HEK293 (cell line): ENCODE measurements around the gene POU5F1.

Experiments
- CTCF ChIA-PET: fragments of 350-600 bp; formaldehyde crosslinking; extraction: SDS; loops from one replicate; lab custom pipeline; 2021; ENCODE audit warnings: antibody characterized with exemption; lab: Yijun Ruan, JAX
- POLR2A ChIA-PET: fragments of 300-600 bp; formaldehyde crosslinking; extraction: SDS; loops from one replicate; lab custom pipeline; 2020; ENCODE audit warnings: antibody characterized with exemption, inconsistent platforms; lab: Yijun Ruan, JAX
- H3K27ac ChIP-seq: fragments of 200-500 bp; sonication (Bioruptor generic); 2 replicates; pipeline ENCODE4 v1.5.1; 2014; ENCODE audit warnings: low read depth, low read length, control low read depth, inconsistent platforms; ENCODE audit errors: extremely low read depth
- H3K36me3 ChIP-seq, 2 experiments: fragments of 200-500 bp in 1 of 2; sonication (Bioruptor generic) in 1 of 2; 1 replicate in 1 of 2; 2 replicates in 1 of 2; pipeline ENCODE4 v1.5.1; 2014 to 2017; ENCODE audit warnings: inconsistent platforms in 2 of 2, low read length in 2 of 2; ENCODE audit not compliant: control insufficient read depth in 2 of 2, insufficient read depth in 1 of 2
- H3K4me1 ChIP-seq: fragments of 200-500 bp; sonication (Bioruptor generic); 2 replicates; pipeline ENCODE4 v1.5.1; 2014; ENCODE audit warnings: mild to moderate bottlenecking, low read length, inconsistent platforms; ENCODE audit not compliant: control insufficient read depth, insufficient read depth
- H3K4me3 ChIP-seq: 2 replicates; pipeline ENCODE4 v1.5.1; 2011; ENCODE audit warnings: low read depth, mild to moderate bottlenecking, control low read depth, low read length, moderate library complexity
- H3K9me3 ChIP-seq: fragments of 200-500 bp; sonication (Bioruptor generic); 2 replicates; pipeline ENCODE4 v1.5.1; 2014; ENCODE audit warnings: low read depth, low read length, inconsistent platforms; ENCODE audit not compliant: control insufficient read depth, insufficient read depth
- EGR2 ChIP-seq: fragments of 450-650 bp; formaldehyde crosslinking; IDR thresholded peaks from 2 replicates; pipeline ENCODE4 v1.5.1; 2016; ENCODE audit warnings: low read depth, missing biosample characterization, missing genetic modification characterization
- KLF8 ChIP-seq: fragments of 450-650 bp; formaldehyde crosslinking; IDR thresholded peaks from 2 replicates; pipeline ENCODE4 v1.5.1; 2016; ENCODE audit warnings: missing biosample characterization, missing genetic modification characterization
- SCRT2 ChIP-seq: fragments of 450-650 bp; formaldehyde crosslinking; IDR thresholded peaks from 2 replicates; pipeline ENCODE4 v1.5.1; 2016; ENCODE audit warnings: missing biosample characterization, missing genetic modification characterization
- WT1 ChIP-seq: fragments of 450-650 bp; formaldehyde crosslinking; IDR thresholded peaks from 2 replicates; pipeline ENCODE4 v1.5.1; 2016; ENCODE audit warnings: missing biosample characterization, missing genetic modification characterization
- ZFHX2 ChIP-seq: fragments of 450-650 bp; formaldehyde crosslinking; conservative IDR thresholded peaks from 2 replicates; pipeline ENCODE4 v1.5.1; 2016; ENCODE audit warnings: missing biosample characterization, missing genetic modification characterization
- ZNF341 ChIP-seq: fragments of 450-650 bp; formaldehyde crosslinking; IDR thresholded peaks from 2 replicates; pipeline ENCODE4; 2016; ENCODE audit warnings: low read depth, missing biosample characterization, missing genetic modification characterization
- ZNF350 ChIP-seq: fragments of 450-650 bp; formaldehyde crosslinking; IDR thresholded peaks from 2 replicates; pipeline ENCODE4 v1.5.0; 2017; ENCODE audit warnings: missing biosample characterization, mild to moderate bottlenecking, missing genetic modification characterization
- ZNF501 ChIP-seq: fragments of 450-650 bp; formaldehyde crosslinking; IDR thresholded peaks from 2 replicates; pipeline ENCODE4 v1.5.1; 2016; ENCODE audit warnings: missing biosample characterization, missing genetic modification characterization
- ZNF555 ChIP-seq: fragments of 450-650 bp; formaldehyde crosslinking; conservative IDR thresholded peaks from 2 replicates; pipeline ENCODE4 v1.5.1; 2017; ENCODE audit warnings: missing biosample characterization, mild to moderate bottlenecking, missing genetic modification characterization, inconsistent platforms
- ZNF571 ChIP-seq: fragments of 450-650 bp; formaldehyde crosslinking; IDR thresholded peaks from 2 replicates; pipeline ENCODE4 v1.5.0; 2017; ENCODE audit warnings: missing biosample characterization, missing genetic modification characterization
- ZNF747 ChIP-seq: fragments of 450-650 bp; formaldehyde crosslinking; IDR thresholded peaks from 2 replicates; pipeline ENCODE4 v1.5.1; 2016; ENCODE audit warnings: missing biosample characterization, missing genetic modification characterization
- TF ChIP-seq, protein P1 (sequence below): fragments of 450-650 bp; formaldehyde crosslinking; IDR thresholded peaks from 2 replicates; pipeline ENCODE4 v1.5.1; 2016; ENCODE audit warnings: missing biosample characterization, missing genetic modification characterization, low read depth
- TF ChIP-seq, protein P2 (sequence below): fragments of 450-650 bp; formaldehyde crosslinking; IDR thresholded peaks from 2 replicates; pipeline ENCODE4 v1.5.1; 2016; ENCODE audit warnings: missing biosample characterization, missing genetic modification characterization
- TF ChIP-seq, protein P3 (sequence below): fragments of 450-650 bp; formaldehyde crosslinking; IDR thresholded peaks from 2 replicates; pipeline ENCODE4 v1.5.1; 2016; ENCODE audit warnings: missing biosample characterization, missing genetic modification characterization

The POU5F1 gene

DNA sequence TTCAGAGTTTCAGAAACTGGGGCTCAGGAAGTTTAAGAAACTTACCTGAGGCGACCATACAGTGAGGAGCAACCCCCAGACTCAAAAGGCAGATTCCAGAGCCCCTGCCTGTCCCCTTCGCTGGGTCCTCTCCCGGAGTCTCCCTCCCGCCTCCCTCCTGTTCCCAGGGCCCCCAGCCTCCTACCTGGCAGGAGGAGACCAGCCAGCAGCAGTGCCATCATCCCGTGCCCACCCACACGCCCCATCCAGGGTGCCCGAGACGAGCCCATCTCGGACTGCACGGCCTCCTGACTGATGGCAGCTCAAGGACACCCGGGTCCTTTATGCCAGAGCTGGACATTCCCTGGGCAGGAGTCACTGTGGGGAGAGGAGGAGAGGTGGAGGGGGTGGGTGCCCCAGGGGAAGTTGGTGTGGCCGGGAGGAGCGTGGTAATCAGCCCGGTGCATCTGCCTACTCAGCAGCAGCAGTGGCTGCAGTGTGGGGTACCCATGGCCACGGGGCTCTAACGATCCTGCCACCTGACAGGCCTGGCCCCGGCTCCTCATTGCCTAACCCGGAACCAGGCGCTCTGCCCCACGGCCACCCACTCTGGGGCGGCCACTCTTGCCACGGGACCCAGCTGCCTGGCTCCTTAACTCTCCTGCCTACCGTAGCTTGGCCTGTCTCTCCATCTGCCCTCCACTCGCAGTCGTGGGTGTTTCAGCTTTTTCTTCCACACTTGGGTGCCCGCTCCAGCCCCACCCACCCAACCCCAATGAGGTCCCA, 50.1 kb downstream of the POU5F1 start, which contains the start of gene CDSN:
TSS of gene CDSN (minus strand) at position 296 of the 765 bp plus-strand sequence. CDS start at position 269, 27 bp downstream.
- TF ChIP-seq, protein P1, sequence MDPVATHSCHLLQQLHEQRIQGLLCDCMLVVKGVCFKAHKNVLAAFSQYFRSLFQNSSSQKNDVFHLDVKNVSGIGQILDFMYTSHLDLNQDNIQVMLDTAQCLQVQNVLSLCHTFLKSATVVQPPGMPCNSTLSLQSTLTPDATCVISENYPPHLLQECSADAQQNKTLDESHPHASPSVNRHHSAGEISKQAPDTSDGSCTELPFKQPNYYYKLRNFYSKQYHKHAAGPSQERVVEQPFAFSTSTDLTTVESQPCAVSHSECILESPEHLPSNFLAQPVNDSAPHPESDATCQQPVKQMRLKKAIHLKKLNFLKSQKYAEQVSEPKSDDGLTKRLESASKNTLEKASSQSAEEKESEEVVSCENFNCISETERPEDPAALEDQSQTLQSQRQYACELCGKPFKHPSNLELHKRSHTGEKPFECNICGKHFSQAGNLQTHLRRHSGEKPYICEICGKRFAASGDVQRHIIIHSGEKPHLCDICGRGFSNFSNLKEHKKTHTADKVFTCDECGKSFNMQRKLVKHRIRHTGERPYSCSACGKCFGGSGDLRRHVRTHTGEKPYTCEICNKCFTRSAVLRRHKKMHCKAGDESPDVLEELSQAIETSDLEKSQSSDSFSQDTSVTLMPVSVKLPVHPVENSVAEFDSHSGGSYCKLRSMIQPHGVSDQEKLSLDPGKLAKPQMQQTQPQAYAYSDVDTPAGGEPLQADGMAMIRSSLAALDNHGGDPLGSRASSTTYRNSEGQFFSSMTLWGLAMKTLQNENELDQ (tag by site-specific recombination): no peak
- no peak for TF ChIP-seq WT1 (tag by site-specific recombination)
- no peak for TF ChIP-seq ZNF341 (tag by site-specific recombination)
- TF ChIP-seq, protein P2, sequence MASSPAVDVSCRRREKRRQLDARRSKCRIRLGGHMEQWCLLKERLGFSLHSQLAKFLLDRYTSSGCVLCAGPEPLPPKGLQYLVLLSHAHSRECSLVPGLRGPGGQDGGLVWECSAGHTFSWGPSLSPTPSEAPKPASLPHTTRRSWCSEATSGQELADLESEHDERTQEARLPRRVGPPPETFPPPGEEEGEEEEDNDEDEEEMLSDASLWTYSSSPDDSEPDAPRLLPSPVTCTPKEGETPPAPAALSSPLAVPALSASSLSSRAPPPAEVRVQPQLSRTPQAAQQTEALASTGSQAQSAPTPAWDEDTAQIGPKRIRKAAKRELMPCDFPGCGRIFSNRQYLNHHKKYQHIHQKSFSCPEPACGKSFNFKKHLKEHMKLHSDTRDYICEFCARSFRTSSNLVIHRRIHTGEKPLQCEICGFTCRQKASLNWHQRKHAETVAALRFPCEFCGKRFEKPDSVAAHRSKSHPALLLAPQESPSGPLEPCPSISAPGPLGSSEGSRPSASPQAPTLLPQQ (tag by site-specific recombination): no peak
- TF ChIP-seq ZFHX2: peak; percentile 57; the same call in 1 of the 2 replicates
- TF ChIP-seq ZNF350 (tag by site-specific recombination): no peak
- TF ChIP-seq ZNF501 (tag by site-specific recombination): no peak
- TF ChIP-seq EGR2 (tag by site-specific recombination): peak; percentile 38; the same call in 1 of the 2 replicates
- no peak for TF ChIP-seq ZNF555
- POLR2A ChIA-PET: no interaction called here
- no peaks in the 10 kb centered on the region for H3K36me3 ChIP-seq
- CTCF ChIA-PET: no interaction called here
- no peaks in the 10 kb centered on the region for H3K9me3 ChIP-seq
- peaks cover 9% of the 10 kb centered on the region for H3K4me1 ChIP-seq
- no peak within 1 kb of the TSS for H3K4me3 ChIP-seq
- H3K27ac ChIP-seq: no peak within 1 kb of the TSS

DNA sequence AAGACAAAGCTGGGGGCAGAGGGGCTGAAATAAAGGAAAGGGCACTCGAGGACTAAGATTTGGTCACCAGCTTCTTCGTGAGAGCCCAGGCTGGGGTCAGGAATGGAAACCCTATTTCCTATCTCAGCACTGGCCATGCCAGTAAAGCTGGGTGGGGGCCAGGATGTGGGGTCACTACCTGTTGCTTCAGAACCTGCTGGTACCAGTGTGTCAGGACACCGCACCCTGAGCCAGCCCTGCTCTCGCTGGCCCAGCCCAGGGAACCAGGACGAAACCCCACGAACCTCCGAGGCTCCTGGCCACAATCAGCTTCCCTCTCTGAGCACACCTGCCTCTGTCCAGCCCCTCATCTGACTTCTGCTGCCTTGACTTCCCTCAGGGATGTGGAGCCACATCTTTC, 52.3 kb downstream of the POU5F1 start:
- ChIA-PET POLR2A (interaction anchor here (0.7 kb wide), 1 partner anchor 45 kb away, joined by 6 read pairs; no protein-coding TSS in a partner anchor), CTCF (interaction anchor here (0.6 to 8.3 kb wide), 9 partner anchors 9 to 1380 kb away, joined by 3 to 60 read pairs (median 3); partner anchors contain the start of genes CCHCR1 and TCF19)
- H3K4me3 ChIP-seq: no peak overlapping the region
- H3K36me3 ChIP-seq: no peaks in the 10 kb centered on the region
- peaks cover 14% of the 10 kb centered on the region for H3K4me1 ChIP-seq
- H3K9me3 ChIP-seq: no peaks in the 10 kb centered on the region
- no peak overlapping the region for H3K27ac ChIP-seq
- TF ChIP-seq ZNF747 (tag by site-specific recombination) (no peak), ZNF571 (tag by site-specific recombination) (no peak), ZNF350 (tag by site-specific recombination) (no peak), KLF8 (tag by site-specific recombination) (no peak), SCRT2 (peak; percentile 91)
- TF ChIP-seq, protein P3, sequence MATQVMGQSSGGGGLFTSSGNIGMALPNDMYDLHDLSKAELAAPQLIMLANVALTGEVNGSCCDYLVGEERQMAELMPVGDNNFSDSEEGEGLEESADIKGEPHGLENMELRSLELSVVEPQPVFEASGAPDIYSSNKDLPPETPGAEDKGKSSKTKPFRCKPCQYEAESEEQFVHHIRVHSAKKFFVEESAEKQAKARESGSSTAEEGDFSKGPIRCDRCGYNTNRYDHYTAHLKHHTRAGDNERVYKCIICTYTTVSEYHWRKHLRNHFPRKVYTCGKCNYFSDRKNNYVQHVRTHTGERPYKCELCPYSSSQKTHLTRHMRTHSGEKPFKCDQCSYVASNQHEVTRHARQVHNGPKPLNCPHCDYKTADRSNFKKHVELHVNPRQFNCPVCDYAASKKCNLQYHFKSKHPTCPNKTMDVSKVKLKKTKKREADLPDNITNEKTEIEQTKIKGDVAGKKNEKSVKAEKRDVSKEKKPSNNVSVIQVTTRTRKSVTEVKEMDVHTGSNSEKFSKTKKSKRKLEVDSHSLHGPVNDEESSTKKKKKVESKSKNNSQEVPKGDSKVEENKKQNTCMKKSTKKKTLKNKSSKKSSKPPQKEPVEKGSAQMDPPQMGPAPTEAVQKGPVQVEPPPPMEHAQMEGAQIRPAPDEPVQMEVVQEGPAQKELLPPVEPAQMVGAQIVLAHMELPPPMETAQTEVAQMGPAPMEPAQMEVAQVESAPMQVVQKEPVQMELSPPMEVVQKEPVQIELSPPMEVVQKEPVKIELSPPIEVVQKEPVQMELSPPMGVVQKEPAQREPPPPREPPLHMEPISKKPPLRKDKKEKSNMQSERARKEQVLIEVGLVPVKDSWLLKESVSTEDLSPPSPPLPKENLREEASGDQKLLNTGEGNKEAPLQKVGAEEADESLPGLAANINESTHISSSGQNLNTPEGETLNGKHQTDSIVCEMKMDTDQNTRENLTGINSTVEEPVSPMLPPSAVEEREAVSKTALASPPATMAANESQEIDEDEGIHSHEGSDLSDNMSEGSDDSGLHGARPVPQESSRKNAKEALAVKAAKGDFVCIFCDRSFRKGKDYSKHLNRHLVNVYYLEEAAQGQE (tag by site-specific recombination): peak; percentile 63
